Cardiac fibroblast (primary cell): Measurements from ENCODE around the gene IFNGR1.

Experiments used
- DNase-seq, 2 donors: peaks; one replicate each; pipeline versions ENCODE4 v3.0.0 to v3.0.0-alpha.2; 2010; ENCODE audit warnings: low read depth in 2 of 2
- H3K4me3 ChIP-seq, 2 donors: replicated peaks in 1 of 2; 1 replicate in 1 of 2; 2 replicates in 1 of 2; pipeline ENCODE4 v1.5.1; 2011; ENCODE audit warnings: low read depth in 2 of 2, low read length in 2 of 2, mild to moderate bottlenecking in 2 of 2, moderate library complexity in 1 of 2
- CTCF ChIP-seq: IDR thresholded peaks from one replicate; pipeline ENCODE4 v1.5.1; 2011; ENCODE audit warnings: low read depth, mild to moderate bottlenecking, low read length, inconsistent platforms

Gene IFNGR1

GRCh38 chr6:137230547-137230946, 11.4 kb upstream of the IFNGR1 start:
- no peak for TF ChIP-seq CTCF
- no peak overlapping the region for H3K4me3 ChIP-seq

GRCh38 chr6:137229075-137229759, 10.0 kb upstream of the IFNGR1 start:
- no peak overlapping the region for H3K4me3 ChIP-seq
- no peak for DNase-seq
- TF ChIP-seq CTCF, result no peak

More at GRCh38 chr6:137230547-137230946, 11.4 kb upstream of the IFNGR1 start:
- DNase-seq, result no peak

GRCh38 chr6:137227871-137228302, 8.7 kb upstream of the IFNGR1 start:
- peak in 1 of 2 donors; percentile 31 for DNase-seq
- no peak overlapping the region for H3K4me3 ChIP-seq
- no peak for TF ChIP-seq CTCF

- no peak for TF ChIP-seq CTCF
- no peak overlapping the region for H3K4me3 ChIP-seq
- DNase-seq, result no peak
Observed at GRCh38 chr6:137226697-137227096, 7.5 kb upstream of the IFNGR1 start.

GRCh38 chr6:137224799-137225198, 5.6 kb upstream of the IFNGR1 start:
- no peak for DNase-seq
- H3K4me3 ChIP-seq, result no peak overlapping the region
- TF ChIP-seq CTCF, result no peak

GRCh38 chr6:137223370-137224131, 4.4 kb upstream of the IFNGR1 start:
- TF ChIP-seq CTCF, result no peak
- peak; percentile 90 to 97 for DNase-seq
- no peak overlapping the region for H3K4me3 ChIP-seq
